Effector CD8-positive, alpha-beta T cell (primary cell): ENCODE measurements around the gene TMEM232.

ENCODE experiments used
- DNase-seq: peaks from one replicate; lab custom pipeline; 2025; lab: John Stamatoyannopoulos, UW

Gene TMEM232

GRCh38 chr5:110402562-110402961 lies 323.9 kb downstream of the TMEM232 start:
- no peak for DNase-seq

- DNase-seq = no peak
Observed at GRCh38 chr5:110401881-110402280, 324.6 kb downstream of the TMEM232 start.

- no peak for DNase-seq
Observed at GRCh38 chr5:110398951-110399350, 327.5 kb downstream of the TMEM232 start.

GRCh38 chr5:110397281-110397680 lies 329.2 kb downstream of the TMEM232 start:
- DNase-seq = no peak

- DNase-seq = no peak
Observed at GRCh38 chr5:110386782-110387181, 339.7 kb downstream of the TMEM232 start.

GRCh38 chr5:110383231-110383630 lies 343.2 kb downstream of the TMEM232 start:
- DNase-seq = no peak

GRCh38 chr5:110377943-110378342 lies 348.5 kb downstream of the TMEM232 start:
- no peak for DNase-seq

GRCh38 chr5:110377361-110377760 lies 349.1 kb downstream of the TMEM232 start:
- DNase-seq = no peak

GRCh38 chr5:110376281-110376951 lies 350.1 kb downstream of the TMEM232 start:
- no peak for DNase-seq

- DNase-seq = no peak
Observed at GRCh38 chr5:110371725-110372041, 354.8 kb downstream of the TMEM232 start.

- DNase-seq = no peak
Observed at GRCh38 chr5:110371011-110371724, 355.3 kb downstream of the TMEM232 start.
